Measurements from ENCODE around the gene TBCK.

TBCK gene

DNA sequence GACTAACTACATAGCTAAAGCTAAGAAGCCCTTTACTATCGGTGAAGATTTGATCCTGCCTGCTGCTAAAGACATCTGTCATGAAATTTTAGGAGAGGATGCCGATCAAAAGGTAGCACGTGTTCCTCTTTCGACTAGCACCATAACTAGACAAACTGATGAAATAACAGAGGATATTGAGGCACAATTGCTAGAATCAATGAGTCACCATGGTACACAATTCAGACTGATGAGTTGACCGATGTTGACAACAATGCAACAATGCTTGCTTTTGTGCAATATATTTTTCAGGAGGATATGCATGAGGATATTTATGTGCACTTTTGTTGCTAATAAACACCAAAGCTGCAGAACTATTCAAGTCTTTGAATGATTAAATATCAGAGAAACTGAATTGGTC, 24.3 kb downstream of the TBCK start:
- no peak overlapping the region for H3K14ac ChIP-seq (ENCODE audit: low read length)
- H3K4me1 ChIP-seq (ENCODE audit: control insufficient read depth in 2 of 2, insufficient read depth in 1 of 2, low read depth in 1 of 2, low read length in 2 of 2), result no peaks in the 10 kb centered on the region
- no peak overlapping the region for H3K9ac ChIP-seq (ENCODE audit: low read depth, low read length, poor library complexity)
- no peak overlapping the region for H3K4ac ChIP-seq (ENCODE audit: low read length)
- H3K27ac ChIP-seq (replicated peaks; ENCODE audit: low read length), result no peak overlapping the region
- H3K36me3 ChIP-seq (replicated peaks in 1 of 2; ENCODE audit: control insufficient read depth in 2 of 2, insufficient read depth in 2 of 2, low read length in 2 of 2), result peaks cover 2 to 80% of the 10 kb centered on the region in 2 donors
- no peak overlapping the region for H2BK15ac ChIP-seq (ENCODE audit: low read length)
- no peak overlapping the region for H2AK5ac ChIP-seq (ENCODE audit: low read depth, low read length)
- no CpG with 5 or more reads among the region's 5 CpGs for WGBS, 2 donors (ENCODE audit: extremely low coverage in 2 of 2, insufficient read length in 2 of 2, insufficient replicate concordance in 1 of 2)
- H3K27me3 ChIP-seq (ENCODE audit: control insufficient read depth in 3 of 3, insufficient read depth in 3 of 3, low read depth in 1 of 3, low read length in 3 of 3), result no peaks in the 10 kb centered on the region
- no peak overlapping the region for H3K18ac ChIP-seq (ENCODE audit: low read length)
- no peak overlapping the region for H3K4me3 ChIP-seq (ENCODE audit: low read length in 2 of 2)
- H2BK12ac ChIP-seq (ENCODE audit: low read length), result no peak overlapping the region
- H3K79me1 ChIP-seq (ENCODE audit: low read depth, low read length), result no peaks in the 10 kb centered on the region
- H4K91ac ChIP-seq (ENCODE audit: low read depth, low read length, poor library complexity), result no peak overlapping the region
- H2BK120ac ChIP-seq (ENCODE audit: low read depth, low read length), result no peak overlapping the region
- H3K4me2 ChIP-seq (ENCODE audit: insufficient read depth, low read length, poor library complexity, severe bottlenecking), result no peak overlapping the region
- no peak overlapping the region for H3K23ac ChIP-seq (ENCODE audit: low read depth, low read length, poor library complexity)
- no peak overlapping the region for H2AFZ ChIP-seq (ENCODE audit: low read length)
- H4K8ac ChIP-seq (ENCODE audit: low read depth, low read length), result no peak overlapping the region
- H3K9me3 ChIP-seq (replicated peaks in 1 of 2; ENCODE audit: control insufficient read depth in 2 of 2, insufficient read depth in 1 of 2, low read depth in 1 of 2, low read length in 2 of 2), result no peaks in the 10 kb centered on the region
- H2BK5ac ChIP-seq (ENCODE audit: low read length), result no peak overlapping the region
- DNase-seq (ENCODE audit: low spot score), result no peak

DNA sequence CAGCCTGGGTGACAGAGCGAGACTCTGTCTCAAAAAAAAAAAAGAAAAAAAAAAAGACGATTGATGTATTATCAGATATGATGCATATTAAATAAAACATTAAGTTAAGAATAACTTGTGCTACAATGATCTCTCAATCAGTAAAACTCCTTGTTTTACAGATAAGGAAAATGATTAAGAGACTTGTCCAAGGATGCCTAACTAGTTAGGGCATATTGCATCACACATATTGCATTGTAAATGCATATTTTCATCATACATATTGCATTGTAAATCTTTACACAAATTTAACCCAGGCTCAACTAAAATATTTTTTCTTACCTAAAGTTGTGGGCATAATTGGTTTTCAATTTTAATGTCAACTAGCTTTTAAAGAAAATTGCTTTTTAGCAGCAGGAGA, 26.3 kb downstream of the TBCK start:
- no peak for DNase-seq (ENCODE audit: low spot score)
- Histone ChIP-seq H2BK12ac (ENCODE audit: low read length) (no peak overlapping the region), H3K23ac (ENCODE audit: low read depth, low read length, poor library complexity) (no peak overlapping the region), H3K27me3 (ENCODE audit: control insufficient read depth in 3 of 3, insufficient read depth in 3 of 3, low read depth in 1 of 3, low read length in 3 of 3) (no peaks in the 10 kb centered on the region), H3K27ac (replicated peaks; ENCODE audit: low read length) (no peak overlapping the region), H3K14ac (ENCODE audit: low read length) (no peak overlapping the region), H3K4me2 (ENCODE audit: insufficient read depth, low read length, poor library complexity, severe bottlenecking) (no peak overlapping the region), H3K18ac (ENCODE audit: low read length) (no peak overlapping the region), H3K4me3 (ENCODE audit: low read length in 2 of 2) (no peak overlapping the region), H4K91ac (ENCODE audit: low read depth, low read length, poor library complexity) (no peak overlapping the region), H2AK5ac (ENCODE audit: low read depth, low read length) (no peak overlapping the region), H2BK120ac (ENCODE audit: low read depth, low read length) (no peak overlapping the region), H3K79me1 (ENCODE audit: low read depth, low read length) (no peaks in the 10 kb centered on the region), H2BK15ac (ENCODE audit: low read length) (no peak overlapping the region), H3K4me1 (ENCODE audit: control insufficient read depth in 2 of 2, insufficient read depth in 1 of 2, low read depth in 1 of 2, low read length in 2 of 2) (no peaks in the 10 kb centered on the region), H3K4ac (ENCODE audit: low read length) (no peak overlapping the region), H2AFZ (ENCODE audit: low read length) (no peak overlapping the region), H4K8ac (ENCODE audit: low read depth, low read length) (no peak overlapping the region), H3K9ac (ENCODE audit: low read depth, low read length, poor library complexity) (no peak overlapping the region), H3K9me3 (replicated peaks in 1 of 2; ENCODE audit: control insufficient read depth in 2 of 2, insufficient read depth in 1 of 2, low read depth in 1 of 2, low read length in 2 of 2) (no peaks in the 10 kb centered on the region), H3K36me3 (replicated peaks in 1 of 2; ENCODE audit: control insufficient read depth in 2 of 2, insufficient read depth in 2 of 2, low read length in 2 of 2) (peaks cover 2 to 65% of the 10 kb centered on the region in 2 donors), H2BK5ac (ENCODE audit: low read length) (no peak overlapping the region)
- no CpG with 5 or more reads among the region's 2 CpGs for WGBS, 2 donors (ENCODE audit: extremely low coverage in 2 of 2, insufficient read length in 2 of 2, insufficient replicate concordance in 1 of 2)

DNA sequence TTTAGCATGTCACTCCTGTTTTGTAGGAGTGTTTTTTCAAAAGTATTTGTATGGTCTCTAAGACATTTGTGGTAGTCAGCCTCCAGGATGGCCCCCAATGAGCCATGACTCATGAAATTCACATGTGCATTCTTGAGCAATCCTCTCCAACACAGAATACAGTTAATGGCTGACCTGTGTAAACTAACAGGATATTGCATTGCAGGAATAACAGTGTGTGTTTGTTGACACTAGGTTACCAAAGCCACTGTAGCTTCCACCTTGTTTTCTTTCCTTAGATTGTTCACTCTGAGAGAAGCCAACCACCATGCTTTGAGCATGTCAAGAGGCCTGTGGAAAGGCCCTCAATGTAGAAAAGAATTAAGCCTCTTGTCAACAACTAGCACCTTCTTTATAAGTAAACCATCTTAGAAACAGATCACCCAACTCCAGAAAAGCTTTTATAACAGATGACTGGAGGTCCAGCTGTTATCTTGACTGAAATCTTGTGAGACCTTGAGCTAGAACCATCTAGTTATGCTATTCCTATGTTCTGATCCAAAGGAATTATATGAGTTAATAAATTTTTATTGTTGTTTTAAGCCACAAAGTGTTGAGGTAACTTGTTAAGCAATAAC, 28.5 kb downstream of the TBCK start:
- no peak overlapping the region for H2BK15ac ChIP-seq (ENCODE audit: low read length)
- no peak overlapping the region for H2AFZ ChIP-seq (ENCODE audit: low read length)
- no peak overlapping the region for H3K18ac ChIP-seq (ENCODE audit: low read length)
- H3K27ac ChIP-seq (replicated peaks; ENCODE audit: low read length), result no peak overlapping the region
- H2BK12ac ChIP-seq (ENCODE audit: low read length), result no peak overlapping the region
- H3K9ac ChIP-seq (ENCODE audit: low read depth, low read length, poor library complexity), result no peak overlapping the region
- H4K8ac ChIP-seq (ENCODE audit: low read depth, low read length), result no peak overlapping the region
- H3K23ac ChIP-seq (ENCODE audit: low read depth, low read length, poor library complexity), result no peak overlapping the region
- H3K27me3 ChIP-seq (ENCODE audit: control insufficient read depth in 3 of 3, insufficient read depth in 3 of 3, low read depth in 1 of 3, low read length in 3 of 3), result no peaks in the 10 kb centered on the region
- no peak overlapping the region for H3K4ac ChIP-seq (ENCODE audit: low read length)
- H3K36me3 ChIP-seq (replicated peaks in 1 of 2; ENCODE audit: control insufficient read depth in 2 of 2, insufficient read depth in 2 of 2, low read length in 2 of 2), result peaks cover 2 to 44% of the 10 kb centered on the region in 2 donors
- no peak overlapping the region for H3K14ac ChIP-seq (ENCODE audit: low read length)
- no peak overlapping the region for H2BK120ac ChIP-seq (ENCODE audit: low read depth, low read length)
- H4K91ac ChIP-seq (ENCODE audit: low read depth, low read length, poor library complexity), result no peak overlapping the region
- no peak overlapping the region for H2BK5ac ChIP-seq (ENCODE audit: low read length)
- no peak overlapping the region for H2AK5ac ChIP-seq (ENCODE audit: low read depth, low read length)
- H3K9me3 ChIP-seq (replicated peaks in 1 of 2; ENCODE audit: control insufficient read depth in 2 of 2, insufficient read depth in 1 of 2, low read depth in 1 of 2, low read length in 2 of 2), result no peaks in the 10 kb centered on the region
- DNase-seq (ENCODE audit: low spot score), result no peak
- no peaks in the 10 kb centered on the region for H3K79me1 ChIP-seq (ENCODE audit: low read depth, low read length)
- H3K4me2 ChIP-seq (ENCODE audit: insufficient read depth, low read length, poor library complexity, severe bottlenecking), result no peak overlapping the region
- H3K4me3 ChIP-seq (ENCODE audit: low read length in 2 of 2), result no peak overlapping the region
- no peaks in the 10 kb centered on the region for H3K4me1 ChIP-seq (ENCODE audit: control insufficient read depth in 2 of 2, insufficient read depth in 1 of 2, low read depth in 1 of 2, low read length in 2 of 2)

DNA sequence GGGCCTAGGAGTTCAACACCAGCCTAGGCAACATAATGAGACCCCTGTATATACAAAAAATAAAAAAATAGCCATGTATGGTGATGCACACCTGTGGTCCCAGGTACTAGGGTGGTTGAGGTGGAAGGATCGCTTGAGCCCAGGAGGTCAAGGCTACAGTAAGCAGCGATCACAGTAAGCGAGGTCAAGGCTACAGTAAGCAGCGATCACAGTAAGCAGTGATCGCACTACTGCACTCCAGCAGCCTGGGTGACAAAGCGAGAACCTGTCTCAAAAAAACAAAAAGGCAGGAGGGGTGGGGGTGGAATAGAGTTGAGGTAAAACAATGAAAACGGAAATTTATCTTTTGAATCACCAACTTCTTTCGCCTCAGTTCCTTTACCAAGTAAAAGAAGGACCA, 29.4 kb downstream of the TBCK start:
- Histone ChIP-seq H3K4me2 (ENCODE audit: insufficient read depth, low read length, poor library complexity, severe bottlenecking) (no peak overlapping the region), H2BK12ac (ENCODE audit: low read length) (no peak overlapping the region), H4K91ac (ENCODE audit: low read depth, low read length, poor library complexity) (no peak overlapping the region), H3K9ac (ENCODE audit: low read depth, low read length, poor library complexity) (no peak overlapping the region), H3K79me1 (ENCODE audit: low read depth, low read length) (no peaks in the 10 kb centered on the region), H3K4ac (ENCODE audit: low read length) (no peak overlapping the region), H2BK5ac (ENCODE audit: low read length) (no peak overlapping the region), H3K27ac (replicated peaks; ENCODE audit: low read length) (no peak overlapping the region), H2BK120ac (ENCODE audit: low read depth, low read length) (no peak overlapping the region), H2AK5ac (ENCODE audit: low read depth, low read length) (no peak overlapping the region), H3K14ac (ENCODE audit: low read length) (no peak overlapping the region), H4K8ac (ENCODE audit: low read depth, low read length) (no peak overlapping the region), H3K4me3 (ENCODE audit: low read length in 2 of 2) (no peak overlapping the region), H3K27me3 (ENCODE audit: control insufficient read depth in 3 of 3, insufficient read depth in 3 of 3, low read depth in 1 of 3, low read length in 3 of 3) (no peaks in the 10 kb centered on the region), H2BK15ac (ENCODE audit: low read length) (no peak overlapping the region), H3K23ac (ENCODE audit: low read depth, low read length, poor library complexity) (no peak overlapping the region), H2AFZ (ENCODE audit: low read length) (no peak overlapping the region), H3K36me3 (replicated peaks in 1 of 2; ENCODE audit: control insufficient read depth in 2 of 2, insufficient read depth in 2 of 2, low read length in 2 of 2) (peaks cover 2 to 41% of the 10 kb centered on the region in 2 donors), H3K18ac (ENCODE audit: low read length) (no peak overlapping the region), H3K4me1 (ENCODE audit: control insufficient read depth in 2 of 2, insufficient read depth in 1 of 2, low read depth in 1 of 2, low read length in 2 of 2) (no peaks in the 10 kb centered on the region), H3K9me3 (replicated peaks in 1 of 2; ENCODE audit: control insufficient read depth in 2 of 2, insufficient read depth in 1 of 2, low read depth in 1 of 2, low read length in 2 of 2) (peaks cover 0 to 2% of the 10 kb centered on the region in 2 donors)
- no CpG with 5 or more reads among the region's 8 CpGs for WGBS, 2 donors (ENCODE audit: extremely low coverage in 2 of 2, insufficient read length in 2 of 2, insufficient replicate concordance in 1 of 2)
- no peak for DNase-seq (ENCODE audit: low spot score)

Data from neuronal stem cell (in vitro differentiated cells).